OCI-LY1 (cell line): ENCODE data around the gene RAB11FIP3.
"Not testable (repeated sequence)": the region's sequence is repeated elsewhere in the genome, so short reads cannot be mapped to it uniquely, and the experiment has no call there.

Experiments used
- CTCF ChIP-seq: fragments of 200-600 bp; sonication (generic), shearing (Covaris generic); IDR thresholded peaks from 2 replicates; pipeline ENCODE4 v1.5.1; 2017; ENCODE audit warnings: mild to moderate bottlenecking, antibody characterized with exemption, low read length, moderate library complexity, mixed read lengths
- EZH2 ChIP-seq: fragments of 200-600 bp; sonication (generic), shearing (Covaris generic); IDR thresholded peaks from 2 replicates; pipeline ENCODE4 v1.8.0; 2017; ENCODE audit warnings: borderline replicate concordance, mixed run types, mild to moderate bottlenecking, antibody characterized with exemption, low read length, moderate library complexity, mixed read lengths

- TF ChIP-seq EZH2, CTCF: not testable (repeated sequence)
Observed at GRCh38 chr16:415170-415498, 10.3 kb upstream of the RAB11FIP3 start.
